Endothelial cell of umbilical vein (primary cell): Measurements from ENCODE around the gene FKBP2. TPM values are rescaled to one million over a fixed set of nuclear protein-coding genes. Genes with fewer than 3 reads are reported as not detected.

ENCODE experiments used
- BruUV-seq: library from RNA; stranded (reverse); fragments of 400-500 nt; replicated peaks from 2 replicates; lab custom pipeline; 2021; lab: Mats Ljungman, UMichigan
- CTCF ChIA-PET: fragments of 300-600, 350-600 bp; sonication (Branson Sonifier 250); formaldehyde crosslinking; loops from one replicate; lab custom pipeline; 2021; ENCODE audit warnings: antibody characterized with exemption, inconsistent platforms; lab: Charles Lee
- POLR2A ChIA-PET: fragments of 300-600, 350-600 bp; sonication (Branson Sonifier 250); formaldehyde crosslinking; loops from one replicate; lab custom pipeline; 2021; ENCODE audit warnings: antibody characterized with exemption, inconsistent platforms; lab: Charles Lee
- DNase-seq: peaks from one replicate; pipeline ENCODE4 v3.0.0-alpha.2; 2011; ENCODE audit warnings: low read depth, low spot score
- FAIRE-seq: peaks from 2 replicates; lab custom pipeline; 2011; peaks lifted over from hg19 to GRCh38; lab: Jason Lieb, UNC
- H2AFZ ChIP-seq: 2 replicates; pipeline ENCODE4 v1.6.0; 2012; ENCODE audit warnings: low read depth, low read length, control low read depth, inconsistent platforms
- H3K27ac ChIP-seq: 2 replicates; pipeline ENCODE4 v1.5.1; 2011; ENCODE audit warnings: low read depth, mild to moderate bottlenecking, control low read depth, low read length, moderate library complexity; ENCODE audit not compliant: insufficient read depth
- H3K27me3 ChIP-seq, 2 experiments: 2 replicates each; pipeline versions ENCODE4 v1.6.0 to v1.6.1; 2011; ENCODE audit warnings: low read length in 2 of 2, mixed read lengths in 1 of 2; ENCODE audit not compliant: control insufficient read depth in 2 of 2, insufficient read depth in 2 of 2
- H3K36me3 ChIP-seq, 2 experiments: 2 replicates in 1 of 2; 3 replicates in 1 of 2; pipeline ENCODE4 v1.5.1; 2011; ENCODE audit warnings: low read length in 2 of 2, mild to moderate bottlenecking in 1 of 2, moderate library complexity in 1 of 2; ENCODE audit not compliant: control insufficient read depth in 2 of 2, insufficient read depth in 2 of 2; ENCODE audit errors: extremely low read depth in 1 of 2
- H3K4me1 ChIP-seq: 3 replicates; pipeline ENCODE4 v1.5.1; 2011; ENCODE audit warnings: mild to moderate bottlenecking, low read length; ENCODE audit not compliant: control insufficient read depth, insufficient read depth; ENCODE audit errors: extremely low read depth
- H3K4me2 ChIP-seq: 2 replicates; pipeline ENCODE4 v1.6.1; 2011; ENCODE audit warnings: low read length, control low read depth, mixed read lengths; ENCODE audit not compliant: insufficient read depth
- H3K4me3 ChIP-seq, 3 experiments: fragments of 200-600 bp in 1 of 3; sonication (generic), shearing (Covaris generic) in 1 of 3; replicated peaks in 1 of 3; 2 replicates each; pipeline ENCODE4 v1.5.1; 2011 to 2016; ENCODE audit warnings: control low read depth in 3 of 3, low read length in 3 of 3, mild to moderate bottlenecking in 2 of 3, inconsistent platforms in 1 of 3, low read depth in 1 of 3, moderate library complexity in 1 of 3; ENCODE audit not compliant: insufficient read depth in 1 of 3
- H3K79me2 ChIP-seq: 2 replicates; pipeline ENCODE4 v1.6.0; 2012; ENCODE audit warnings: low read length, inconsistent platforms; ENCODE audit not compliant: control insufficient read depth, insufficient read depth
- H3K9ac ChIP-seq: replicated peaks from 2 replicates; pipeline ENCODE3; 2011; ENCODE audit warnings: low read length, control low read depth; ENCODE audit not compliant: insufficient read depth; ENCODE audit errors: extremely low read depth
- H3K9me1 ChIP-seq: replicated peaks from 3 replicates; pipeline ENCODE4 v1.6.0; 2011; ENCODE audit warnings: mild to moderate bottlenecking, low read length; ENCODE audit not compliant: control insufficient read depth, insufficient read depth; ENCODE audit errors: extremely low read depth
- H3K9me3 ChIP-seq: replicated peaks from 2 replicates; pipeline ENCODE4 v1.5.1; 2012; ENCODE audit warnings: low read length, inconsistent platforms; ENCODE audit not compliant: control insufficient read depth, insufficient read depth
- H4K20me1 ChIP-seq: replicated peaks from 2 replicates; pipeline ENCODE3; 2011; ENCODE audit warnings: mild to moderate bottlenecking, low read length; ENCODE audit not compliant: control insufficient read depth, insufficient read depth; ENCODE audit errors: extremely low read depth
- EZH2 ChIP-seq: IDR thresholded peaks from 2 replicates; pipeline ENCODE4 v1.6.1; 2012; ENCODE audit warnings: borderline replicate concordance, low read depth, mild to moderate bottlenecking, moderate library complexity, low read length, inconsistent platforms; ENCODE audit not compliant: severe bottlenecking
- FOS ChIP-seq: IDR thresholded peaks from 2 replicates; pipeline ENCODE4 v1.6.1; 2011; ENCODE audit warnings: mild to moderate bottlenecking, low read length, moderate library complexity, borderline replicate concordance; ENCODE audit not compliant: insufficient read depth
- GATA2 ChIP-seq: IDR thresholded peaks from 2 replicates; pipeline ENCODE4 v1.7.0; 2011; ENCODE audit warnings: low read depth, mild to moderate bottlenecking, moderate library complexity, mixed read lengths, low read length; ENCODE audit not compliant: insufficient read length, insufficient read depth
- JUN ChIP-seq: IDR thresholded peaks from 2 replicates; pipeline ENCODE4 v1.6.1; 2011; ENCODE audit warnings: borderline replicate concordance, low read depth; ENCODE audit not compliant: insufficient read length, insufficient read depth
- MYC ChIP-seq: IDR thresholded peaks from one replicate; pipeline ENCODE4 v1.6.1; 2011; ENCODE audit warnings: mild to moderate bottlenecking, low read depth, low read length
- POLR2A ChIP-seq: IDR thresholded peaks from 2 replicates; pipeline ENCODE4 v1.6.1; 2012; ENCODE audit warnings: low read depth, mild to moderate bottlenecking, control low read depth, low read length
- POLR2AphosphoS5 ChIP-seq: IDR thresholded peaks from 2 replicates; pipeline ENCODE4 v1.6.1; 2012; ENCODE audit warnings: low read depth, mild to moderate bottlenecking, control low read depth, low read length, moderate library complexity; ENCODE audit not compliant: insufficient read depth
- dilution Hi-C: fragments of 300-500 bp; cut with MboI; formaldehyde crosslinking; loops from one replicate; pipeline ENCODE4 v1.15.0; 2019; ENCODE audit warnings: low sequenced_read_pairs; ENCODE audit not compliant: extremely low pct_ligation_motif_present
- intact Hi-C: fragments of 100-400 bp; cut with micrococcal nuclease; formaldehyde crosslinking; loops from one replicate; pipeline ENCODE4 v1.10.0; 2022
- polyA plus RNA-seq, 4 experiments: library from polyadenylated mRNA; depleted of rRNA in 3 of 4; stranded (reverse) in 3 of 4; unstranded in 1 of 4; fragments of >200 nt; gene quantifications; 2 replicates each; pipeline versions ENCODE4 v1.2.1 to v1.2.3, GENCODE V29; 2011 to 2012; ENCODE audit warnings: missing spikeins in 1 of 4
- total RNA-seq: library from RNA; stranded (reverse); gene quantifications from 2 replicates; pipeline ENCODE4 v1.2.3, GENCODE V29; 2021
- TF ChIP-seq, protein P1 (sequence below): IDR thresholded peaks from 2 replicates; pipeline ENCODE4 v1.6.1; 2011; ENCODE audit not compliant: insufficient read depth, insufficient read length
- TF ChIP-seq, protein P2 (sequence below), 2 donors: IDR thresholded peaks; 1 replicate in 1 of 2; 2 replicates in 1 of 2; pipeline ENCODE4 v1.5.1; 2011; ENCODE audit warnings: low read length in 2 of 2, mild to moderate bottlenecking in 2 of 2, moderate library complexity in 2 of 2, control low read depth in 1 of 2, inconsistent platforms in 1 of 2, low read depth in 1 of 2; ENCODE audit not compliant: insufficient read depth in 1 of 2; ENCODE audit errors: extremely low read depth in 1 of 2

Gene FKBP2
- total and polyA plus RNA-seq, 2 donors (not counting 3 experiments of a cell fraction or from before 2014, with no cell fraction given), result 48.5 to 74.4 TPM

DNA sequence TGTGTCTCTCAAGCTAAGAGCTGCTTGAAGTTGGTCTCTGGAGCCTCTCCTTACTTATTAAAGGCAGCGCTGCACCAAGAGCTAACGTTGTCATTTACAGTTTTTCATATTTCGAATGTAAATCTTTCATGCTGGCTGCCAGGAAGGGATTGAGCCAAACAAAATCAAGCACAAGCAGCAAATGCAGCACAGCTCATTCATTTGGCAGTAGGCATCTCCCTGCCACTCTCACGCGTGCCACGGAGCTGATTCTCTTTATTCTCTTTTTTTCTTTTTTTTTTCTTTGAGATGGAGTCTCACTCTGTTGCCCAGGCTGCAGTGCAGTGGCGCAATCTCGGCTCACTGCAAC lies 8.0 kb upstream of the FKBP2 start:
- ChIA-PET POLR2A (no interaction called here), CTCF (interaction anchor here (1.1 to 2.1 kb wide), 3 partner anchors 26 to 68 kb away, joined by 4 to 10 read pairs (median 6); no protein-coding TSS in a partner anchor)
- H3K27me3 ChIP-seq, result no peaks in the 10 kb centered on the region
- no peaks in the 10 kb centered on the region for H3K9me1 ChIP-seq
- H3K4me3 ChIP-seq, result no peak overlapping the region
- FAIRE-seq, result no peak
- H3K4me2 ChIP-seq, result no peak overlapping the region
- DNase-seq, result no peak
- H3K9me3 ChIP-seq, result no peaks in the 10 kb centered on the region
- no peak overlapping the region for H2AFZ ChIP-seq
- H3K27ac ChIP-seq, result no peak overlapping the region
- intact Hi-C loops (loop anchor here (5.0 kb wide), 1 partner anchor 46 kb away; the partner anchor contains the start of gene STIP1), dilution Hi-C loops (no loop called here)
- no peaks in the 10 kb centered on the region for H4K20me1 ChIP-seq
- H3K4me1 ChIP-seq, result peaks cover 10% of the 10 kb centered on the region
- no peak overlapping the region for H3K9ac ChIP-seq
- H3K36me3 ChIP-seq, result peaks cover 3 to 4% of the 10 kb centered on the region in 2 experiments
- H3K79me2 ChIP-seq, result no peaks in the 10 kb centered on the region
- BruUV-seq, result no TSS peak
- TF ChIP-seq POLR2A (no peak), FOS (no peak), EZH2 (no peak), POLR2AphosphoS5 (no peak), GATA2 (no peak), MYC (no peak), JUN (no peak)
- TF ChIP-seq, protein P1, sequence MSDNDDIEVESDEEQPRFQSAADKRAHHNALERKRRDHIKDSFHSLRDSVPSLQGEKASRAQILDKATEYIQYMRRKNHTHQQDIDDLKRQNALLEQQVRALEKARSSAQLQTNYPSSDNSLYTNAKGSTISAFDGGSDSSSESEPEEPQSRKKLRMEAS, result no peak
- TF ChIP-seq, protein P2, sequence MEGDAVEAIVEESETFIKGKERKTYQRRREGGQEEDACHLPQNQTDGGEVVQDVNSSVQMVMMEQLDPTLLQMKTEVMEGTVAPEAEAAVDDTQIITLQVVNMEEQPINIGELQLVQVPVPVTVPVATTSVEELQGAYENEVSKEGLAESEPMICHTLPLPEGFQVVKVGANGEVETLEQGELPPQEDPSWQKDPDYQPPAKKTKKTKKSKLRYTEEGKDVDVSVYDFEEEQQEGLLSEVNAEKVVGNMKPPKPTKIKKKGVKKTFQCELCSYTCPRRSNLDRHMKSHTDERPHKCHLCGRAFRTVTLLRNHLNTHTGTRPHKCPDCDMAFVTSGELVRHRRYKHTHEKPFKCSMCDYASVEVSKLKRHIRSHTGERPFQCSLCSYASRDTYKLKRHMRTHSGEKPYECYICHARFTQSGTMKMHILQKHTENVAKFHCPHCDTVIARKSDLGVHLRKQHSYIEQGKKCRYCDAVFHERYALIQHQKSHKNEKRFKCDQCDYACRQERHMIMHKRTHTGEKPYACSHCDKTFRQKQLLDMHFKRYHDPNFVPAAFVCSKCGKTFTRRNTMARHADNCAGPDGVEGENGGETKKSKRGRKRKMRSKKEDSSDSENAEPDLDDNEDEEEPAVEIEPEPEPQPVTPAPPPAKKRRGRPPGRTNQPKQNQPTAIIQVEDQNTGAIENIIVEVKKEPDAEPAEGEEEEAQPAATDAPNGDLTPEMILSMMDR (IDR thresholded peaks at IDR 0.05; ENCODE audit: extremely low read depth in 1 of 2, insufficient read depth in 1 of 2, low read depth in 1 of 2, low read length in 2 of 2), result no peak
